ENCODE data around the gene NLGN3.

The NLGN3 gene

GRCh38 chrX:71158603-71159002, 14.0 kb downstream of the NLGN3 start:
- no peak for TF ChIP-seq CTCF (IDR thresholded peaks at IDR 0.05; ENCODE audit: insufficient read depth, low read depth, low read length, missing control alignments)
- DNase-seq (ENCODE audit: low read depth): no peak
- no peak overlapping the region for H3K4me3 ChIP-seq (ENCODE audit: low read depth, low read length)

- H3K4me3 ChIP-seq (ENCODE audit: low read depth, low read length): no peak overlapping the region
- DNase-seq (ENCODE audit: low read depth): no peak
- TF ChIP-seq CTCF (IDR thresholded peaks at IDR 0.05; ENCODE audit: insufficient read depth, low read depth, low read length, missing control alignments): no peak
Measured at GRCh38 chrX:71159335-71159734, 14.7 kb downstream of the NLGN3 start.

- no peak overlapping the region for H3K4me3 ChIP-seq (ENCODE audit: low read depth, low read length)
- DNase-seq (ENCODE audit: low read depth): no peak
- no peak for TF ChIP-seq CTCF (IDR thresholded peaks at IDR 0.05; ENCODE audit: insufficient read depth, low read depth, low read length, missing control alignments)
Measured at GRCh38 chrX:71160475-71160874, 15.8 kb downstream of the NLGN3 start.

GRCh38 chrX:71162981-71163380, 18.3 kb downstream of the NLGN3 start:
- TF ChIP-seq CTCF (IDR thresholded peaks at IDR 0.05; ENCODE audit: insufficient read depth, low read depth, low read length, missing control alignments): no peak
- no peak overlapping the region for H3K4me3 ChIP-seq (ENCODE audit: low read depth, low read length)
- no peak for DNase-seq (ENCODE audit: low read depth)

- H3K4me3 ChIP-seq (ENCODE audit: low read depth, low read length): no peak overlapping the region
- no peak for TF ChIP-seq CTCF (IDR thresholded peaks at IDR 0.05; ENCODE audit: insufficient read depth, low read depth, low read length, missing control alignments)
- DNase-seq (ENCODE audit: low read depth): no peak
Measured at GRCh38 chrX:71164071-71164470, 19.4 kb downstream of the NLGN3 start.

- no peak for DNase-seq (ENCODE audit: low read depth)
- no peak overlapping the region for H3K4me3 ChIP-seq (ENCODE audit: low read depth, low read length)
- no peak for TF ChIP-seq CTCF (IDR thresholded peaks at IDR 0.05; ENCODE audit: insufficient read depth, low read depth, low read length, missing control alignments)
Measured at GRCh38 chrX:71166461-71166860, 21.8 kb downstream of the NLGN3 start.

- no peak for DNase-seq (ENCODE audit: low read depth)
- no peak for TF ChIP-seq CTCF (IDR thresholded peaks at IDR 0.05; ENCODE audit: insufficient read depth, low read depth, low read length, missing control alignments)
- H3K4me3 ChIP-seq (ENCODE audit: low read depth, low read length): no peak overlapping the region
Measured at GRCh38 chrX:71167031-71167781, 22.6 kb downstream of the NLGN3 start.

Data from GM12865 (cell line).